Muscle of leg (tissue), 11 donors: ENCODE measurements around the gene STAC3. TPM values are rescaled to one million over a fixed set of nuclear protein-coding genes. Genes with fewer than 3 reads are reported as not detected.
A peak's percentile ranks its signal among the peaks of the same experiment; 100 is the strongest.

Experiments
- DNase-seq: peaks from one replicate; pipeline ENCODE4 v3.0.0; 2013
- H3K27ac ChIP-seq: one replicate; pipeline ENCODE4 v1.5.1; 2013; ENCODE audit warnings: mild to moderate bottlenecking, low read length, control low read depth
- H3K27me3 ChIP-seq: one replicate; pipeline ENCODE4 v1.6.1; 2013; ENCODE audit warnings: low read length; ENCODE audit not compliant: control insufficient read depth, insufficient read depth
- H3K36me3 ChIP-seq: one replicate; pipeline ENCODE4 v1.6.1; 2013; ENCODE audit warnings: low read length; ENCODE audit not compliant: control insufficient read depth, insufficient read depth
- H3K4me1 ChIP-seq: one replicate; pipeline ENCODE4 v1.6.1; 2013; ENCODE audit warnings: low read length; ENCODE audit not compliant: control insufficient read depth, insufficient read depth
- H3K4me3 ChIP-seq: one replicate; pipeline ENCODE4 v1.5.1; 2013; ENCODE audit warnings: low read length, control low read depth
- H3K9me3 ChIP-seq: replicated peaks from 2 replicates; pipeline ENCODE4 v1.6.1; 2013; ENCODE audit warnings: low read depth, low read length; ENCODE audit not compliant: control insufficient read depth
- WGBS: methylation state at CpG from one replicate; pipeline ENCODE4 v1.1.5; 2013; ENCODE audit warnings: missing lambda C conversion rate; ENCODE audit not compliant: insufficient coverage; 5-methylcytosine and 5-hydroxymethylcytosine counted together
- polyA plus RNA-seq, 8 donors: library from polyadenylated mRNA; unstranded; fragments of 120-200 nt; gene quantifications; one replicate each; pipeline versions ENCODE4 v1.2.1 to v1.2.3, GENCODE V29; 2013; ENCODE audit warnings: inconsistent platforms in 1 of 8, low replicate concordance in 1 of 8; ENCODE audit not compliant: insufficient read length in 8 of 8, insufficient read depth in 1 of 8
- total RNA-seq: library from RNA; stranded (reverse); fragments of 120-200 nt; gene quantifications from one replicate; pipeline ENCODE4 v1.2.4, GENCODE V29; 2013

Gene STAC3
- total and polyA plus RNA-seq, 9 donors = 202 to 499 (median 426) TPM

- DNase-seq = no peak
- Histone ChIP-seq H3K27me3 (peaks cover 36% of the 10 kb centered on the region), H3K27ac (no peak overlapping the region), H3K4me3 (peak overlapping the region; percentile 86), H3K4me1 (peaks cover 44% of the 10 kb centered on the region), H3K9me3 (no peaks in the 10 kb centered on the region), H3K36me3 (peaks cover 45% of the 10 kb centered on the region)
- WGBS = 36% methylated on average over 9 of the region's 10 CpGs
These were observed 20.4 kb downstream of the STAC3 start for GRCh38 chr12:57230381-57231155.

DNA sequence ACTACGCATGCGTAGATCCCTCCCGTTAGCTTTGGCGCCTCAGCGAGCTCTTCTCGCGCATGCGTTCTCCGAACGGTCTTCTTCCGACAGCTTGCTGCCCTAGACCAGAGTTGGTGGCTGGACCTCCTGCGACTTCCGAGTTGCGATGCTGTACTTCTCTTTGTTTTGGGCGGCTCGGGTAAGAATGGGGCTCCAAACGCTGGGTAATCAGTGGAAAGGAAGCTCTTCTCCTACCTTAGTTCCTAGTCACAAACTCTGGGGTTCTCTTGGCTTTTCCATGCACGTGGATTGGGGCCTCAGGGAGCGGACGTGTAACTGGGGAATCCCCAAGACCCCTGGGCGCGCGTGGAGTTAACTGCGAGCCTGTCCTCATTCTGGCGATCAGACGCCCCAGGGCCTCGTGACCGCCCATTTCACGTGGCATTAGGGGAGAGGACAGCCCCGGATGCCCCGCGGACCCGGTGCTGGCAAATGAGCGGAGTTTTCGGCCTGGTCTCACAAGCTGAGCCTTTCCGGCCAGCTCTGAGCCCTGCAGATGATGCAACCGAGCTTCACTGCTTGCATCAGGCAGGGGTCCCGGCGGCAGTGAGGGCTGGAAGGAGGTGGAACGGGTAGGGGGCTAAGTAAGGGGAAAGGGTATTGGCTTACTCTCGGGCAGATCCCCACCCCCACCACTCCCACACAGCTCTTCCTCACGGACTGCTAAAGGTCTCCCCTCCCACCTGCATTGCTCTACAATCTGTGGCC lies 21.2 kb downstream of the STAC3 start, which contains the start of gene SHMT2:
TSS of gene SHMT2 (plus strand) at position 78 of the 747 bp plus-strand sequence. CDS start at position 146, 68 bp downstream.
- Histone ChIP-seq H3K36me3 (peaks cover 37% of the 10 kb centered on the region), H3K27ac (peak within 1 kb of the TSS; percentile 87), H3K4me1 (peaks cover 42% of the 10 kb centered on the region), H3K4me3 (peak within 1 kb of the TSS; percentile 86), H3K27me3 (peaks cover 36% of the 10 kb centered on the region), H3K9me3 (no peaks in the 10 kb centered on the region)
- peak; percentile 98 for DNase-seq
- under 1% methylated on average over 24 of the region's 42 CpGs for WGBS

DNA sequence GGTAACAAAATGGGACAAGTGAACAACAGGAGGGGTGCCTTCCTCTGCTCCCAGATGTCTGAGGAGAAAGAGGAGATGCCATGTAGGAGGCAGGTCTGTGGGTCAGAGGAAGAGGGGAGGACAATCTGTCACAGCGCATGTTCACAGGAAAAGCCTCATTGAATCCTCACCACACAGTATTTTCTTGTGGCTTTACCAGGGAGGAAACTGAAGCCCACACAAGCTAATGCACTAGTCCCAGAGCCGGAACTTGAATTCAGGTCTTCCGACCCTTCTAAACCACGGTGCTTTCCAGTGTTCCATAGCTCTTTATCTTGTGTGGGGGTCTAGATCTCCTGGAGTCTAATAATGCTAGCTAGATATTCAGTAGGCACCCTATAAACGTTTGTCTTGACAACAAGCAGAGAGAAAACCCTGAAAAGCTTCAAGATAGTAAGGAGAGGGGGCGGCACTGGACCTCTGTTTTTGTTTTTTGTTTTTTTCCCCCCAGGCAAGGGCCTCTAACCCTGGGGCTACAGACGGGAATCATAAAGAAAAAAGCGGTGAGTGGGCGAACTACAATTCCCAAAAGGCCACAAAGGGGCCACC lies 21.8 kb downstream of the STAC3 start:
- Histone ChIP-seq H3K4me1 (peaks cover 44% of the 10 kb centered on the region), H3K36me3 (peaks cover 32% of the 10 kb centered on the region), H3K27me3 (peaks cover 41% of the 10 kb centered on the region), H3K9me3 (no peaks in the 10 kb centered on the region), H3K4me3 (no peak overlapping the region), H3K27ac (peak overlapping the region; percentile 87)
- WGBS = 11% methylated on average over 6 of the region's 9 CpGs
- DNase-seq = no peak

GRCh38 chr12:57227315-57228115 lies 23.5 kb downstream of the STAC3 start:
- Histone ChIP-seq H3K4me3 (no peak overlapping the region), H3K9me3 (no peaks in the 10 kb centered on the region), H3K27me3 (peaks cover 58% of the 10 kb centered on the region), H3K36me3 (peaks cover 15% of the 10 kb centered on the region), H3K4me1 (peaks cover 40% of the 10 kb centered on the region), H3K27ac (no peak overlapping the region)
- 37% methylated on average over 5 of the region's 8 CpGs for WGBS
- no peak for DNase-seq

- no peak overlapping the region for H3K27ac ChIP-seq
- WGBS = 9% methylated on average over 22 of the region's 35 CpGs
- peaks cover 8% of the 10 kb centered on the region for H3K36me3 ChIP-seq
- H3K27me3 ChIP-seq = peaks cover 65% of the 10 kb centered on the region
- H3K9me3 ChIP-seq = no peaks in the 10 kb centered on the region
- no peak overlapping the region for H3K4me3 ChIP-seq
- DNase-seq = no peak
- H3K4me1 ChIP-seq = peaks cover 40% of the 10 kb centered on the region
These were observed 24.2 kb downstream of the STAC3 start for GRCh38 chr12:57226588-57227314.

GRCh38 chr12:57225680-57226210 lies 25.2 kb downstream of the STAC3 start:
- H3K36me3 ChIP-seq = no peaks in the 10 kb centered on the region

GRCh38 chr12:57224973-57225679 lies 25.9 kb downstream of the STAC3 start:
- DNase-seq = no peak
- H3K36me3 ChIP-seq = no peaks in the 10 kb centered on the region
- H3K27ac ChIP-seq = no peak overlapping the region
- H3K4me1 ChIP-seq = peaks cover 37% of the 10 kb centered on the region
- H3K4me3 ChIP-seq = no peak overlapping the region
- no peaks in the 10 kb centered on the region for H3K9me3 ChIP-seq
- 15% methylated on average over 57 of the region's 61 CpGs for WGBS
- H3K27me3 ChIP-seq = peaks cover 81% of the 10 kb centered on the region

More at GRCh38 chr12:57225680-57226210, 25.2 kb downstream of the STAC3 start:
- no peak for DNase-seq
- 31% methylated on average over 15 of the region's 18 CpGs for WGBS
- Histone ChIP-seq H3K4me1 (peaks cover 38% of the 10 kb centered on the region), H3K4me3 (no peak overlapping the region), H3K27me3 (peaks cover 75% of the 10 kb centered on the region), H3K9me3 (no peaks in the 10 kb centered on the region), H3K27ac (no peak overlapping the region)

- Histone ChIP-seq H3K36me3 (no peaks in the 10 kb centered on the region), H3K4me1 (peaks cover 39% of the 10 kb centered on the region), H3K27ac (no peak overlapping the region), H3K27me3 (peaks cover 88% of the 10 kb centered on the region), H3K4me3 (no peak overlapping the region), H3K9me3 (no peaks in the 10 kb centered on the region)
- no peak for DNase-seq
- WGBS = 60% methylated on average over 20 of the region's 30 CpGs
These were observed 26.6 kb downstream of the STAC3 start for GRCh38 chr12:57224278-57224972.
